ENCODE data around the gene CCNE1. TPM values are rescaled to one million over a fixed set of nuclear protein-coding genes. Genes with fewer than 3 reads are reported as not detected.

Gene CCNE1
- total and polyA plus RNA-seq, 10 of the 15 experiments (the other 5 are each of a cell fraction or from before 2014, with no cell fraction given), result 6.3 to 44.2 (median 35.8) TPM

- no peak for TF ChIP-seq ZBTB11 (CRISPR knock-in tag; IDR thresholded peaks at IDR 0.05)
- no peak for TF ChIP-seq ZZZ3 (IDR thresholded peaks at IDR 0.05; ENCODE audit: control insufficient read depth, insufficient read length, low read depth)
- TF ChIP-seq NR2C1 (IDR thresholded peaks at IDR 0.05), result no peak
- TF ChIP-seq ATF7 (IDR thresholded peaks at IDR 0.05; ENCODE audit: low read depth), result no peak
- no peak for TF ChIP-seq SMARCA5 (IDR thresholded peaks at IDR 0.05)
- no peak for TF ChIP-seq BMI1 (IDR thresholded peaks at IDR 0.05; ENCODE audit: borderline replicate concordance)
- TF ChIP-seq RUNX3 (IDR thresholded peaks at IDR 0.05; ENCODE audit: low read length), result no peak
- no peak for TF ChIP-seq CREM (IDR thresholded peaks at IDR 0.05; ENCODE audit: low read depth)
- TF ChIP-seq USF2 (IDR thresholded peaks at IDR 0.05; ENCODE audit: borderline replicate concordance, low read depth, low read length), result no peak
- no peak for TF ChIP-seq RAD21 (IDR thresholded peaks at IDR 0.05; ENCODE audit: insufficient read depth, low read depth, low read length)
- no peak for TF ChIP-seq TCF12 (IDR thresholded peaks at IDR 0.05; ENCODE audit: low read depth, low read length)
Measured at GRCh38 chr19:29849208-29849607, 37.4 kb downstream of the CCNE1 start (continued).
